Chondrocyte (in vitro differentiated cells): ENCODE data around the gene C11orf68. TPM values are rescaled to one million over a fixed set of nuclear protein-coding genes. Genes with fewer than 3 reads are reported as not detected.

Experiments used
- DNase-seq: peaks from one replicate; pipeline ENCODE4 v3.0.0; 2021; ENCODE audit warnings: mixed read lengths, low spot score
- H3K27ac Mint-ChIP-seq: one replicate; pipeline ENCODE4 v1.8.0; 2021; ENCODE audit warnings: mild to moderate bottlenecking, moderate library complexity, mixed read lengths; ENCODE audit not compliant: unreplicated experiment
- H3K27me3 Mint-ChIP-seq: 2 replicates; pipeline ENCODE4 v1.8.0; 2021; ENCODE audit warnings: low read depth, mixed read lengths
- H3K36me3 Mint-ChIP-seq: 2 replicates; pipeline ENCODE4 v1.8.0; 2021; ENCODE audit warnings: low read depth, mixed read lengths
- H3K4me1 Mint-ChIP-seq: 2 replicates; pipeline ENCODE4 v1.8.0; 2021; ENCODE audit warnings: low read depth, mild to moderate bottlenecking, mixed read lengths
- H3K4me3 Mint-ChIP-seq: one replicate; pipeline ENCODE4 v1.8.0; 2021; ENCODE audit warnings: mild to moderate bottlenecking, moderate library complexity, mixed read lengths; ENCODE audit not compliant: unreplicated experiment
- H3K9me3 Mint-ChIP-seq: 2 replicates; pipeline ENCODE4 v1.8.0; 2021; ENCODE audit warnings: low read depth, mixed read lengths
- CTCF ChIP-seq: fragments of 200-600 bp; sonication (generic); IDR thresholded peaks from 2 replicates; pipeline ENCODE4 v1.5.0; 2021; ENCODE audit warnings: antibody characterized with exemption, mild to moderate bottlenecking, moderate library complexity
- total RNA-seq: library from RNA; stranded (reverse); gene quantifications from 3 replicates; pipeline ENCODE4 v1.2.1, GENCODE V29; 2021

C11orf68 gene
- total RNA-seq, 1 donor from 2014 or later, result 68.8 TPM

GRCh38 chr11:65919141-65919572, 295 bp upstream of the C11orf68 start, which contains the start of gene DRAP1:
Gene DRAP1 (plus strand): TSS chr11:65919426. CDS start chr11:65919502, 76 bp downstream.
- peak within 1 kb of the TSS; percentile 90 for H3K4me3 Mint-ChIP-seq
- DNase-seq, result peak; percentile 100
- peaks cover 15% of the 10 kb centered on the region for H3K36me3 Mint-ChIP-seq
- peaks cover 46% of the 10 kb centered on the region for H3K4me1 Mint-ChIP-seq
- H3K9me3 Mint-ChIP-seq, result no peaks in the 10 kb centered on the region
- H3K27ac Mint-ChIP-seq, result peak within 1 kb of the TSS; percentile 91
- no peaks in the 10 kb centered on the region for H3K27me3 Mint-ChIP-seq
- no peak for TF ChIP-seq CTCF

GRCh38 chr11:65917434-65918210, 1.2 kb downstream of the C11orf68 start:
- Mint-ChIP-seq H3K27ac (peak overlapping the region; percentile 100), H3K36me3 (peaks cover 9% of the 10 kb centered on the region), H3K9me3 (no peaks in the 10 kb centered on the region), H3K4me3 (peak overlapping the region; percentile 76), H3K4me1 (peaks cover 49% of the 10 kb centered on the region), H3K27me3 (no peaks in the 10 kb centered on the region)
- TF ChIP-seq CTCF, result no peak
- DNase-seq, result no peak

DNA sequence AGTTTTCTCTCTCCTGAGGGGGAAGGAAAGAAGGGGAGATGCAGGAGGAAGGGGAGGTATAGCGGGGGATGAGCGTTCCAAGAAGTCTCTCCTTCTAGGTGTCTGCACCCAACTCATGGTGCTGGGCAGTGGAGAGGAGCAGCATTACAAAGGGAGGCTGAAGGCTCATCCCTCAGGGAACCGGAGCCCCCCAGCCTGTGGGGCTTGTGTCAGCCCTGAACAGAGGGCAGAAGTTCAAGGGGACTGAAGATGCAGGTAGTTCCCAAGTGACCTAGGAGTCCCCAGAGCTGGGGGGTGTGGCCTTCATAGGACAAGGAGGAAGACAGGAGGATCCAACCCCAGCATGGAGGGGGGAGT, 1.8 kb downstream of the C11orf68 start:
- no peaks in the 10 kb centered on the region for H3K27me3 Mint-ChIP-seq
- TF ChIP-seq CTCF, result no peak
- no peaks in the 10 kb centered on the region for H3K9me3 Mint-ChIP-seq
- peak overlapping the region; percentile 100 for H3K27ac Mint-ChIP-seq
- H3K4me3 Mint-ChIP-seq, result peak overlapping the region; percentile 76
- H3K36me3 Mint-ChIP-seq, result peaks cover 4% of the 10 kb centered on the region
- peaks cover 55% of the 10 kb centered on the region for H3K4me1 Mint-ChIP-seq
- DNase-seq, result no peak

GRCh38 chr11:65916391-65916790, 2.5 kb downstream of the C11orf68 start:
- H3K27me3 Mint-ChIP-seq, result no peaks in the 10 kb centered on the region
- H3K36me3 Mint-ChIP-seq, result peaks cover 3% of the 10 kb centered on the region
- no peak for DNase-seq
- no peak for TF ChIP-seq CTCF
- peak overlapping the region; percentile 76 for H3K4me3 Mint-ChIP-seq
- H3K27ac Mint-ChIP-seq, result peak overlapping the region; percentile 100
- H3K4me1 Mint-ChIP-seq, result peaks cover 61% of the 10 kb centered on the region
- H3K9me3 Mint-ChIP-seq, result no peaks in the 10 kb centered on the region

DNA sequence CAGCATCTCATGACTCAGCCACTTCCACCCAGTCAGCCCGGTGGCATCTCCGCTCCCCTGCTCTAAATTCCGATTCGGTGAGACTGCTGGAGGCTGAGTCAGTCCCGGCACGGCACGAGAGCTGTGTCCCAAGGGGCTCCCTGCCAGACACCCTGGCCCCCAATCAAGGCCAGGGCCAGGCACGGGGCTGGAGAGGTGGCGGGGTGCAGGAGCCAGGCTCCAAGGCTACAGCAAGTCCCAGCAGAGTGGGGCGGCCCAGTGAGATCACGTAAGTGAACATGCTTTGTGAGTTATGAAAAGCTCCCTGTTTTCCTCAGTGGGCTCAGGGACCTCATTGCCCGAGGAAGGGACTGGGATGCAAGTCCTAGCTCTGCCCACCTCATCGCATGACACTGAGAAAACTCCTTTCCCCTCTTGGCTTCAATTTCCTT, 3.0 kb downstream of the C11orf68 start:
- Mint-ChIP-seq H3K27me3 (no peaks in the 10 kb centered on the region), H3K4me1 (peaks cover 66% of the 10 kb centered on the region), H3K9me3 (no peaks in the 10 kb centered on the region), H3K36me3 (peaks cover 3% of the 10 kb centered on the region), H3K27ac (peak overlapping the region; percentile 100), H3K4me3 (peak overlapping the region; percentile 76)
- no peak for TF ChIP-seq CTCF
- DNase-seq, result peak; percentile 98
